PC-3 (cell line): ENCODE measurements around the gene LRRC31. TPM values are rescaled to one million over a fixed set of nuclear protein-coding genes. Genes with fewer than 3 reads are reported as not detected.

Source experiments
- ATAC-seq: fragments of 200-7000 bp; cut with Tn5 transposase; 2 replicates; pipeline ENCODE4 v1.9.1; 2020; ENCODE audit warnings: mild to moderate bottlenecking, moderate library complexity
- BruUV-seq: library from RNA; stranded (reverse); fragments of 400-500 nt; replicated peaks from 2 replicates; lab custom pipeline; 2021; lab: Mats Ljungman, UMichigan
- CTCF ChIA-PET: fragments of 300-600 bp; sonication (Branson Sonifier 250); formaldehyde crosslinking; loops from one replicate; lab custom pipeline; 2022; ENCODE audit warnings: antibody characterized with exemption; lab: Charles Lee
- POLR2A ChIA-PET: fragments of 300-600 bp; sonication (Branson Sonifier 250); formaldehyde crosslinking; loops from one replicate; lab custom pipeline; 2022; ENCODE audit warnings: antibody characterized with exemption; ENCODE audit not compliant: unreplicated experiment; lab: Charles Lee
- DNase-seq: peaks from one replicate; pipeline ENCODE4 v3.0.0-alpha.2; 2015
- H2AFZ ChIP-seq: fragments of 300-600 bp; sonication (generic); 2 replicates; pipeline ENCODE4 v1.6.0; 2016; ENCODE audit warnings: antibody characterized with exemption, low read length
- H3F3A ChIP-seq: fragments of 300-600 bp; sonication (generic); one replicate; pipeline ENCODE4 v1.6.0; 2017; ENCODE audit warnings: antibody characterized with exemption, low read length, control low read depth, mild to moderate bottlenecking; ENCODE audit not compliant: unreplicated experiment
- H3K27ac ChIP-seq: fragments of 300-600 bp; sonication (generic); 2 replicates; pipeline ENCODE4 v1.5.1; 2016; ENCODE audit warnings: mild to moderate bottlenecking, low read length
- H3K27me3 ChIP-seq: fragments of 300-600 bp; sonication (generic); 2 replicates; pipeline ENCODE4 v1.6.1; 2016; ENCODE audit warnings: low read length, mixed read lengths
- H3K36me3 ChIP-seq: fragments of 300-600 bp; sonication (generic); 2 replicates; pipeline ENCODE4 v1.6.1; 2016; ENCODE audit warnings: low read depth, mixed run types, low read length, mixed read lengths
- H3K4me1 ChIP-seq: fragments of 300-600 bp; sonication (generic); 2 replicates; pipeline ENCODE4 v1.5.1; 2016; ENCODE audit warnings: low read length; ENCODE audit not compliant: insufficient read depth
- H3K4me2 ChIP-seq: fragments of 300-600 bp; sonication (generic); 2 replicates; pipeline ENCODE4 v1.6.0; 2016; ENCODE audit warnings: low read length
- H3K4me3 ChIP-seq: fragments of 300-600 bp; sonication (generic); 2 replicates; pipeline ENCODE4 v1.5.1; 2016; ENCODE audit warnings: mild to moderate bottlenecking, low read length, mixed read lengths
- H3K79me2 ChIP-seq: fragments of 300-600 bp; sonication (generic); 2 replicates; pipeline ENCODE4 v1.6.1; 2017; ENCODE audit warnings: low read length, mixed read lengths
- H3K9ac ChIP-seq: fragments of 300-600 bp; sonication (generic); 2 replicates; pipeline ENCODE4 v1.6.0; 2016; ENCODE audit warnings: mild to moderate bottlenecking, low read length
- H3K9me2 ChIP-seq: fragments of 300-600 bp; sonication (generic); replicated peaks from 2 replicates; pipeline ENCODE4 v1.6.1; 2016; ENCODE audit warnings: mixed run types, low read length, mixed read lengths
- H3K9me3 ChIP-seq: fragments of 300-600 bp; sonication (generic); 2 replicates; pipeline ENCODE4 v1.6.1; 2016; ENCODE audit warnings: low read length, mixed read lengths
- H4K20me1 ChIP-seq: fragments of 300-600 bp; sonication (generic); 2 replicates; pipeline ENCODE4 v1.6.1; 2016; ENCODE audit warnings: low read length, mixed read lengths
- CTCF ChIP-seq: fragments of 300-600 bp; sonication (generic); conservative IDR thresholded peaks from 2 replicates; pipeline ENCODE4 v1.5.1; 2017; ENCODE audit warnings: antibody characterized with exemption, low read depth, mild to moderate bottlenecking, low read length
- EZH2 ChIP-seq: fragments of 300-600 bp; sonication (generic); IDR thresholded peaks from one replicate; pipeline ENCODE4 v1.6.1; 2017; ENCODE audit warnings: antibody characterized with exemption, mild to moderate bottlenecking, low read length; ENCODE audit not compliant: unreplicated experiment
- EZH2phosphoT487 ChIP-seq: fragments of 300-600 bp; sonication (generic); IDR thresholded peaks from 2 replicates; pipeline ENCODE4 v1.6.1; 2018; ENCODE audit warnings: mild to moderate bottlenecking, antibody characterized with exemption, low read length, borderline replicate concordance
- intact Hi-C: fragments of 100-400 bp; cut with micrococcal nuclease; formaldehyde crosslinking; loops from 2 replicates; pipeline ENCODE4 v1.9.0; 2023
- total RNA-seq: library from RNA; depleted of rRNA; stranded (reverse); fragments of >200 nt; gene quantifications from 2 replicates; pipeline ENCODE4 v1.2.3, GENCODE V29; 2014; rRNA removed

Gene LRRC31
- total RNA-seq, 1 experiment from 2014 or later = 0.04 TPM

DNA sequence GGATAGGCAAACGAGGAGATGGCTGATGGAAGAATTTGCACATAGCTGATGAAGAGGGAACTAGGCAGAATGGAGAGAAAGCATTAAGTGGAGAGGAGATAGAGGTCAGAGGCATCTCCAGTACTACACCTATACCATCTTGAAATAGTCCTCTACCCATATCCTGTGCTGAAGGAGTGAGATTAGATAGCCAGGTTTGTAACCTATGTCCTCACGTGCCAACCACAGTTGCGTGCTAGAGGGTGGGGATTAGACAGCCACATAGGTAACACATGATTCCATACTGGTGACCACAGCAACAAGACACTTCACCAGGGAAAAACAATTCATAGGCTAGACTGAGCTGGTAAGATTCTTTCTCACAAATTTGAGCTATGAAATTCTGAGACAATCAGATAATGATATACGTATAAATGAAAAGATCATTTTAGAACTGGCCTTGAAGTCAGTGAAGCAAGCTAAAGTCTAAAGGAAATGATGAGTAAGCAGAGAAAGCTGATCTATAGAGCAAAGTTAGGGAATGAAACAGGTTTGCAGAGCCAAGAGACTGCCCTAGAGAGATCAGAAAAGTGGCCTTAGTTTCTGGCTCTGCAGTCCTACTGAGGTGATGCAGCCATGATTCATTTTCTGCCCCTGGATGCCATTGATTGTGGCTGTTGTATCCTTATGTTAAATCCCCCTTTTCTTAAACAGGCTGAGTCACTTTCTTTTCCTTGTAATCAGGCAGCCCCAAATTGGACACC, 78.9 kb downstream of the LRRC31 start:
- no peak overlapping the region for H3K4me3 ChIP-seq
- no peak overlapping the region for H3K4me2 ChIP-seq
- ChIA-PET CTCF (no interaction called here), POLR2A (no interaction called here)
- H3K9me2 ChIP-seq = no peaks in the 10 kb centered on the region
- no TSS peak for BruUV-seq
- no peak overlapping the region for H2AFZ ChIP-seq
- no peaks in the 10 kb centered on the region for H3K79me2 ChIP-seq
- no peaks in the 10 kb centered on the region for H3K4me1 ChIP-seq
- no peak overlapping the region for H3K9ac ChIP-seq
- H3K27ac ChIP-seq = no peak overlapping the region
- H3K27me3 ChIP-seq = no peaks in the 10 kb centered on the region
- peak; percentile 24; the same call in 1 of the 2 replicates for ATAC-seq
- no peaks in the 10 kb centered on the region for H3K9me3 ChIP-seq
- H4K20me1 ChIP-seq = no peaks in the 10 kb centered on the region
- TF ChIP-seq CTCF (no peak), EZH2phosphoT487 (no peak), EZH2 (no peak)
- peaks cover 31% of the 10 kb centered on the region for H3K36me3 ChIP-seq
- DNase-seq = peak; percentile 44
- H3F3A ChIP-seq = no peaks in the 10 kb centered on the region
- intact Hi-C loops = loop anchor here (10.0 kb wide), 1 partner anchor 194 kb away; no protein-coding TSS in a partner anchor

DNA sequence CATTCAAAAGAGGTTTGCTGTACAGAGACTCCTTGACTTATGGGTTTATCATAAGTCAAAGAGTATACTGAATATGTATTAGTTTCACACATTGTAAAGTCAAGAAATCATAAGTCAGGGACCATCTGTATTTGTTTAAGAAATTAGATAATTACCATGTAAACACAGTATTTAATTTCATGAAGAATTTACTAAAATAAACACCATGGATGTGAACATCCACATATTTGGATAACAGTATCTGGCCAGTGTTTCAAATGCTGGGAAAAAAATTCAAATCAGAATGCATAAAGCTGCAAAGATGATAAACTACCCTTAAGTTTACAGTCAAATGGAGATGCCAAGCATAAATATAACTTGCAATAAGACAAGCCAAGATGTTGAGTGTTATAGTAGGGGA, 79.5 kb downstream of the LRRC31 start:
- CTCF ChIA-PET = no interaction called here
- Histone ChIP-seq H3K4me1 (no peaks in the 10 kb centered on the region), H3F3A (no peaks in the 10 kb centered on the region), H3K27me3 (no peaks in the 10 kb centered on the region), H4K20me1 (no peaks in the 10 kb centered on the region), H3K4me2 (no peak overlapping the region), H3K4me3 (no peak overlapping the region), H2AFZ (no peak overlapping the region), H3K9me2 (no peaks in the 10 kb centered on the region), H3K36me3 (peaks cover 37% of the 10 kb centered on the region), H3K27ac (no peak overlapping the region), H3K9ac (no peak overlapping the region), H3K9me3 (no peaks in the 10 kb centered on the region), H3K79me2 (no peaks in the 10 kb centered on the region)
- ATAC-seq (no peak), DNase-seq (no peak)
- no TSS peak for BruUV-seq
- intact Hi-C loops = loop anchor here (10.0 kb wide), 1 partner anchor 195 kb away; no protein-coding TSS in a partner anchor
- POLR2A ChIA-PET = no interaction called here
- TF ChIP-seq EZH2 (no peak), EZH2phosphoT487 (no peak), CTCF (no peak)

Other genes starting within 250 kb of the LRRC31 start
- 10.0 and 11.4 TPM in 2 replicates for gene MECOM, start 206.2 kb downstream of the LRRC31 start, total RNA-seq
- 544 and 737 TPM in 2 replicates for gene TERC, start 104.9 kb downstream of the LRRC31 start, total RNA-seq
- gene ACTRT3, start 100.4 kb downstream of the LRRC31 start, total RNA-seq = 2.6 and 4.1 TPM in 2 replicates
- gene MYNN, start 96.5 kb downstream of the LRRC31 start, total RNA-seq = 7.4 and 12.9 TPM in 2 replicates
- 0.52 TPM in 1 of 2 replicates, not detected in the other for gene LRRIQ4, start 57.1 kb downstream of the LRRC31 start, total RNA-seq
- 1.8 and 3.8 TPM in 2 replicates for gene LRRC34, start 57.0 kb downstream of the LRRC31 start, total RNA-seq
- not detected in 2 replicates for gene SAMD7, start 41.6 kb upstream of the LRRC31 start, total RNA-seq
- 29.0 and 31.8 TPM in 2 replicates for gene SEC62, start 96.9 kb upstream of the LRRC31 start, total RNA-seq
- gene GPR160, start 168.1 kb upstream of the LRRC31 start, total RNA-seq = 13.0 and 15.7 TPM in 2 replicates